ENCODE data around the gene CD72. TPM values are rescaled to one million over a fixed set of nuclear protein-coding genes. Genes with fewer than 3 reads are reported as not detected.

CD72 gene
- total RNA-seq, 1 donor from 2014 or later, result 0.07 TPM

- no peak for DNase-seq (ENCODE audit: low read depth, low spot score)
These were observed 57.4 kb downstream of the CD72 start for GRCh38 chr9:35560625-35561337.

Other genes starting within 250 kb of the CD72 start
- 16.7 and 21.3 TPM in 2 replicates for gene RUSC2, start 128.3 kb downstream of the CD72 start, total RNA-seq
- gene TESK1, start 13.2 kb downstream of the CD72 start, total RNA-seq, result 4.3 and 6.9 TPM in 2 replicates
- not detected in 2 replicates for gene SIT1, start 32.5 kb upstream of the CD72 start, total RNA-seq
- 22,365 and 32,732 TPM in 2 replicates for gene RMRP, start 39.6 kb upstream of the CD72 start, total RNA-seq
- 10.6 and 11.7 TPM in 2 replicates for gene CCDC107, start 39.9 kb upstream of the CD72 start, total RNA-seq
- gene ARHGEF39, start 46.8 kb upstream of the CD72 start, total RNA-seq, result 0.86 and 2.0 TPM in 2 replicates
- gene CA9, start 55.5 kb upstream of the CD72 start, total RNA-seq, result 0.40 TPM in 1 of 2 replicates, not detected in the other
- gene TPM2, start 71.5 kb upstream of the CD72 start, total RNA-seq, result 119 and 221 TPM in 2 replicates
- 314 and 379 TPM in 2 replicates for gene TLN1, start 113.8 kb upstream of the CD72 start, total RNA-seq
- 45.2 and 58.0 TPM in 2 replicates for gene CREB3, start 114.3 kb upstream of the CD72 start, total RNA-seq
- gene GBA2, start 130.8 kb upstream of the CD72 start, total RNA-seq, result 64.7 and 64.9 TPM in 2 replicates
- 11.9 and 13.2 TPM in 2 replicates for gene RGP1, start 130.9 kb upstream of the CD72 start, total RNA-seq
- gene MSMP, start 135.9 kb upstream of the CD72 start, total RNA-seq, result 8.5 and 23.2 TPM in 2 replicates
- gene NPR2, start 173.2 kb upstream of the CD72 start, total RNA-seq, result 8.1 and 12.3 TPM in 2 replicates
- 0.20 and 0.25 TPM in 2 replicates for gene SPAG8, start 193.8 kb upstream of the CD72 start, total RNA-seq
- gene HINT2, start 196.6 kb upstream of the CD72 start, total RNA-seq, result 23.9 and 24.1 TPM in 2 replicates
- not detected in 2 replicates for gene FAM221B, start 210.3 kb upstream of the CD72 start, total RNA-seq
- 0.35 and 0.59 TPM in 2 replicates for gene TMEM8B, start 210.8 kb upstream of the CD72 start, total RNA-seq

All from pulmonary artery endothelial cell (primary cell).